ENCODE measurements around the gene MRPL53. TPM values are rescaled to one million over a fixed set of nuclear protein-coding genes. Genes with fewer than 3 reads are reported as not detected.

The MRPL53 gene
- total and polyA plus RNA-seq, 2 of the 8 experiments (the other 6 are each of a cell fraction or from before 2014, with no cell fraction given) = 36.6 to 46.3 TPM

- TF ChIP-seq JUN (IDR thresholded peaks at IDR 0.05; ENCODE audit: low read depth, low read length) (no peak), ZNF274 (IDR thresholded peaks at IDR 0.05; ENCODE audit: borderline replicate concordance, extremely low read depth, low read length) (no peak), SP4 (IDR thresholded peaks at IDR 0.05; ENCODE audit: low read length) (0 out of 2 replicates have a peak, but pooled peaks have one; percentile 63), TBP (IDR thresholded peaks at IDR 0.05; ENCODE audit: low read depth, low read length) (peak; percentile 68), SRF (IDR thresholded peaks at IDR 0.05; ENCODE audit: low read depth, low read length) (no peak), HDAC2 (IDR thresholded peaks at IDR 0.05; ENCODE audit: borderline replicate concordance in 1 of 2, low read depth in 2 of 2, low read length in 2 of 2) (peak in 1 of 2 experiments; percentile 87; a peak in 2 of 4 replicates), ATF2 (IDR thresholded peaks at IDR 0.05; ENCODE audit: low read length) (no peak; the same call in 1 of the 2 replicates), SAP30 (IDR thresholded peaks at IDR 0.05; ENCODE audit: insufficient read depth, insufficient replicate concordance, low read length) (peak; percentile 34), CEBPB (IDR thresholded peaks at IDR 0.05; ENCODE audit: low read depth, low read length) (no peak), PHF8 (conservative IDR thresholded peaks at IDR 0.05; ENCODE audit: low read depth, low read length) (peak; percentile 90), GTF2F1 (IDR thresholded peaks at IDR 0.05; ENCODE audit: borderline replicate concordance, low read depth, low read length) (no peak), BRCA1 (IDR thresholded peaks at IDR 0.05; ENCODE audit: low read depth, low read length) (no peak), RAD21 (IDR thresholded peaks at IDR 0.05 in 1 of 2, conservative IDR thresholded peaks at IDR 0.05 in 1 of 2; ENCODE audit: low read depth in 2 of 2, low read length in 2 of 2) (peak; percentile 79 to 85), TCF12 (IDR thresholded peaks at IDR 0.05; ENCODE audit: low read depth, low read length) (no peak), NRF1 (IDR thresholded peaks at IDR 0.05; ENCODE audit: low read depth, low read length) (no peak), SIX5 (IDR thresholded peaks at IDR 0.05; ENCODE audit: low read depth, low read length) (peak; percentile 44), POLR2AphosphoS5 (IDR thresholded peaks at IDR 0.05; ENCODE audit: low read depth, low read length) (peak; percentile 73; the same call in 1 of the 2 replicates), EP300 (IDR thresholded peaks at IDR 0.05; ENCODE audit: borderline replicate concordance in 1 of 2, low read depth in 2 of 2, low read length in 2 of 2) (no peak), HDAC6 (IDR thresholded peaks at IDR 0.05; ENCODE audit: low read depth, low read length) (no peak), KDM5A (IDR thresholded peaks at IDR 0.05; ENCODE audit: low read length) (peak; percentile 94), SP2 (IDR thresholded peaks at IDR 0.05; ENCODE audit: low read length) (no peak), ASH2L (IDR thresholded peaks at IDR 0.05; ENCODE audit: low read length) (peak; percentile 84)
Observed at GRCh38 chr2:74482801-74483674, 10.6 kb upstream of the MRPL53 start, which contains the start of the genes CCDC142 and TTC31 (continued).
